Measurements from ENCODE around the gene PPP2R5A.

Gene PPP2R5A

GRCh38 chr1:212256369-212256768 lies 28.8 kb upstream of the PPP2R5A start:
- TF ChIP-seq POLR2AphosphoS5 (IDR thresholded peaks at IDR 0.05; ENCODE audit: low read depth) (peak; percentile 63; the same call in 1 of the 2 replicates), CTCF (IDR thresholded peaks at IDR 0.05; ENCODE audit: insufficient read depth, low read length) (no peak), SPI1 (IDR thresholded peaks at IDR 0.05; ENCODE audit: borderline replicate concordance, low read depth) (peak; percentile 92)
- DNase-seq (ENCODE audit: low read depth in 1 of 2, low spot score in 1 of 2) = peak; percentile 91 to 92
- Histone ChIP-seq H3K27ac (replicated peaks) (peak overlapping the region; percentile 96), H3K4me3 (replicated peaks; ENCODE audit: insufficient read depth, low read length) (no peak overlapping the region), H3K27me3 (ENCODE audit: insufficient read depth, poor library complexity, severe bottlenecking) (no peaks in the 10 kb centered on the region)

- H3K27ac ChIP-seq (replicated peaks) = peak overlapping the region; percentile 96
- no peak for DNase-seq (ENCODE audit: low read depth in 1 of 2, low spot score in 1 of 2)
- TF ChIP-seq REST (IDR thresholded peaks at IDR 0.05; ENCODE audit: insufficient replicate concordance, low read depth) (no peak), POLR2AphosphoS5 (IDR thresholded peaks at IDR 0.05; ENCODE audit: low read depth) (no peak), SPI1 (IDR thresholded peaks at IDR 0.05; ENCODE audit: borderline replicate concordance, low read depth) (no peak), GABPA (IDR thresholded peaks at IDR 0.05; ENCODE audit: low read depth) (no peak), CTCF (IDR thresholded peaks at IDR 0.05; ENCODE audit: insufficient read depth, low read length) (no peak)
- H3K4me3 ChIP-seq (replicated peaks; ENCODE audit: insufficient read depth, low read length) = no peak overlapping the region
- no peaks in the 10 kb centered on the region for H3K27me3 ChIP-seq (ENCODE audit: insufficient read depth, poor library complexity, severe bottlenecking)
Measured at GRCh38 chr1:212257157-212257556, 28.1 kb upstream of the PPP2R5A start.

- Histone ChIP-seq H3K4me3 (replicated peaks; ENCODE audit: insufficient read depth, low read length) (no peak overlapping the region), H3K27ac (replicated peaks) (no peak overlapping the region), H3K27me3 (ENCODE audit: insufficient read depth, poor library complexity, severe bottlenecking) (no peaks in the 10 kb centered on the region)
- TF ChIP-seq CTCF (IDR thresholded peaks at IDR 0.05; ENCODE audit: insufficient read depth, low read length) (no peak), GABPA (IDR thresholded peaks at IDR 0.05; ENCODE audit: low read depth) (no peak), SPI1 (IDR thresholded peaks at IDR 0.05; ENCODE audit: borderline replicate concordance, low read depth) (no peak), REST (IDR thresholded peaks at IDR 0.05; ENCODE audit: insufficient replicate concordance, low read depth) (no peak)
- no peak for DNase-seq (ENCODE audit: low read depth in 1 of 2, low spot score in 1 of 2)
Measured at GRCh38 chr1:212259693-212260480, 25.3 kb upstream of the PPP2R5A start.

Data from HL-60 (cell line).